ENCODE measurements around the gene RBP3.

DNA sequence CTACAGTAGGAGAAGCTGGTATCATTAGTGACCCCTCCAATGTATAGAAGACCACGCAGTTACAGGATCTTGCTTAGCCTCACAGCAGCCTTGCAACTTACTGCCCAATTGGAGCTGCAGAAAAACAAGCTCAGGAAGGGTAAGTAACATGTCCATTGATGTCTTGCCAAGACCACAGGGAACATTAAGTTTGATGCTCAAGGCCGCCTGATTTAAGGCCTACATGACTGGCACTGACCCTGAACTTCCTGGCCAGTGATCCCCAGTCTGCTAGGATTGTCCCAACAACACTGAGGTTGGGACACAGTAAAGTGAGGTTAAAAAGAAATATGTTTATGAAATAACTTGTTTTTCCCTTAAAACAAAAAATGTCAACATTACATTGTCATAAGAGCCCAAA is 32.7 kb upstream of the RBP3 start:
- TF ChIP-seq, protein P1, sequence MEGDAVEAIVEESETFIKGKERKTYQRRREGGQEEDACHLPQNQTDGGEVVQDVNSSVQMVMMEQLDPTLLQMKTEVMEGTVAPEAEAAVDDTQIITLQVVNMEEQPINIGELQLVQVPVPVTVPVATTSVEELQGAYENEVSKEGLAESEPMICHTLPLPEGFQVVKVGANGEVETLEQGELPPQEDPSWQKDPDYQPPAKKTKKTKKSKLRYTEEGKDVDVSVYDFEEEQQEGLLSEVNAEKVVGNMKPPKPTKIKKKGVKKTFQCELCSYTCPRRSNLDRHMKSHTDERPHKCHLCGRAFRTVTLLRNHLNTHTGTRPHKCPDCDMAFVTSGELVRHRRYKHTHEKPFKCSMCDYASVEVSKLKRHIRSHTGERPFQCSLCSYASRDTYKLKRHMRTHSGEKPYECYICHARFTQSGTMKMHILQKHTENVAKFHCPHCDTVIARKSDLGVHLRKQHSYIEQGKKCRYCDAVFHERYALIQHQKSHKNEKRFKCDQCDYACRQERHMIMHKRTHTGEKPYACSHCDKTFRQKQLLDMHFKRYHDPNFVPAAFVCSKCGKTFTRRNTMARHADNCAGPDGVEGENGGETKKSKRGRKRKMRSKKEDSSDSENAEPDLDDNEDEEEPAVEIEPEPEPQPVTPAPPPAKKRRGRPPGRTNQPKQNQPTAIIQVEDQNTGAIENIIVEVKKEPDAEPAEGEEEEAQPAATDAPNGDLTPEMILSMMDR (IDR thresholded peaks at IDR 0.05): no peak
- TF ChIP-seq POLR2A (IDR thresholded peaks at IDR 0.05) (no peak), POLR2AphosphoS5 (IDR thresholded peaks at IDR 0.05; ENCODE audit: insufficient read depth in 1 of 2, low read depth in 1 of 2) (no peak)
